A549 (cell line): ENCODE measurements around the gene CERS4.

Source experiments
- EP300 ChIP-seq, 2 experiments: fragments of >200 bp; sonication (Bioruptor Twin); formaldehyde crosslinking; IDR thresholded peaks; 2 replicates in 1 of 2; 3 replicates in 1 of 2; pipeline ENCODE4 v1.6.1; 2016 to 2017
- MYC ChIP-seq: IDR thresholded peaks from 2 replicates; pipeline ENCODE4 v1.6.1; 2012; ENCODE audit warnings: mild to moderate bottlenecking, inconsistent platforms, low read length, improper control_type of control experiment, borderline replicate concordance
- NR3C1 ChIP-seq: fragments of >200 bp; sonication (Bioruptor Twin); formaldehyde crosslinking; IDR thresholded peaks from 3 replicates; pipeline ENCODE4 v1.6.1; 2017
- POLR2A ChIP-seq: IDR thresholded peaks from 2 replicates; pipeline ENCODE4 v1.6.1; 2012; ENCODE audit warnings: mild to moderate bottlenecking, low read length
- TF ChIP-seq, protein P1 (sequence below): fragments of >200 bp; sonication (Bioruptor Twin); formaldehyde crosslinking; IDR thresholded peaks from 3 replicates; pipeline ENCODE4 v1.5.1; 2016
- TF ChIP-seq, protein P2 (sequence below): IDR thresholded peaks from 2 replicates; pipeline ENCODE4 v1.6.1; 2012
- TF ChIP-seq, protein P3 (sequence below): fragments of 450-650 bp; IDR thresholded peaks from 2 replicates; pipeline ENCODE4 v1.6.1; 2014; ENCODE audit warnings: antibody characterized with exemption
- TF ChIP-seq, protein P4 (sequence below): fragments of 250-450 bp; sonication (Bioruptor Pico); IDR thresholded peaks from 2 replicates; pipeline ENCODE4 v1.5.0; 2021; ENCODE audit warnings: mild to moderate bottlenecking, moderate library complexity, borderline replicate concordance

DNA sequence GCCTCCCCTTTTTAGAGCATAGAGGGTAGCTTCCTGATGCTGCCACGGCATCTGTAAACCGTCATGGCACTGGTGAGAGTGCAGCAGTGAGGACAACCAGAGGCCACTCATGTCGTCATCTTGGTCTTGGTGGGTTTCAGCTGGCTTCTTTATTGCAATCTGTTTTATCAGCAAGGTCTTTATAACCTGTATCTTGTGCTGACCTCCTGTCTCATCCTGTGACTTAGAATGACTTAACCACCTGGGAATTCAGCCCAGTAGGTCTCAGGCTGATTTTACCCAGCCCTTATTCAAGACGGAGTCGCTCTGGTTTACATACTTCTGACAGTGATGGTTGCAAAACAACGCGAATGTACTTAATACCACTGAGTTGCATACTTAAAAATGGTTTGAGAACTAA is 45.4 kb upstream of the CERS4 start:
- TF ChIP-seq NR3C1, result no peak
- TF ChIP-seq, protein P1, sequence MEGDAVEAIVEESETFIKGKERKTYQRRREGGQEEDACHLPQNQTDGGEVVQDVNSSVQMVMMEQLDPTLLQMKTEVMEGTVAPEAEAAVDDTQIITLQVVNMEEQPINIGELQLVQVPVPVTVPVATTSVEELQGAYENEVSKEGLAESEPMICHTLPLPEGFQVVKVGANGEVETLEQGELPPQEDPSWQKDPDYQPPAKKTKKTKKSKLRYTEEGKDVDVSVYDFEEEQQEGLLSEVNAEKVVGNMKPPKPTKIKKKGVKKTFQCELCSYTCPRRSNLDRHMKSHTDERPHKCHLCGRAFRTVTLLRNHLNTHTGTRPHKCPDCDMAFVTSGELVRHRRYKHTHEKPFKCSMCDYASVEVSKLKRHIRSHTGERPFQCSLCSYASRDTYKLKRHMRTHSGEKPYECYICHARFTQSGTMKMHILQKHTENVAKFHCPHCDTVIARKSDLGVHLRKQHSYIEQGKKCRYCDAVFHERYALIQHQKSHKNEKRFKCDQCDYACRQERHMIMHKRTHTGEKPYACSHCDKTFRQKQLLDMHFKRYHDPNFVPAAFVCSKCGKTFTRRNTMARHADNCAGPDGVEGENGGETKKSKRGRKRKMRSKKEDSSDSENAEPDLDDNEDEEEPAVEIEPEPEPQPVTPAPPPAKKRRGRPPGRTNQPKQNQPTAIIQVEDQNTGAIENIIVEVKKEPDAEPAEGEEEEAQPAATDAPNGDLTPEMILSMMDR, result no peak
- no peak for TF ChIP-seq MYC
- TF ChIP-seq, protein P2, sequence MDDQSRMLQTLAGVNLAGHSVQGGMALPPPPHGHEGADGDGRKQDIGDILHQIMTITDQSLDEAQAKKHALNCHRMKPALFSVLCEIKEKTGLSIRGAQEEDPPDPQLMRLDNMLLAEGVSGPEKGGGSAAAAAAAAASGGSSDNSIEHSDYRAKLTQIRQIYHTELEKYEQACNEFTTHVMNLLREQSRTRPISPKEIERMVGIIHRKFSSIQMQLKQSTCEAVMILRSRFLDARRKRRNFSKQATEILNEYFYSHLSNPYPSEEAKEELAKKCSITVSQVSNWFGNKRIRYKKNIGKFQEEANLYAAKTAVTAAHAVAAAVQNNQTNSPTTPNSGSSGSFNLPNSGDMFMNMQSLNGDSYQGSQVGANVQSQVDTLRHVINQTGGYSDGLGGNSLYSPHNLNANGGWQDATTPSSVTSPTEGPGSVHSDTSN, result no peak
- TF ChIP-seq, protein P3, sequence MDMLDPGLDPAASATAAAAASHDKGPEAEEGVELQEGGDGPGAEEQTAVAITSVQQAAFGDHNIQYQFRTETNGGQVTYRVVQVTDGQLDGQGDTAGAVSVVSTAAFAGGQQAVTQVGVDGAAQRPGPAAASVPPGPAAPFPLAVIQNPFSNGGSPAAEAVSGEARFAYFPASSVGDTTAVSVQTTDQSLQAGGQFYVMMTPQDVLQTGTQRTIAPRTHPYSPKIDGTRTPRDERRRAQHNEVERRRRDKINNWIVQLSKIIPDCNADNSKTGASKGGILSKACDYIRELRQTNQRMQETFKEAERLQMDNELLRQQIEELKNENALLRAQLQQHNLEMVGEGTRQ, result no peak
- TF ChIP-seq, protein P4, sequence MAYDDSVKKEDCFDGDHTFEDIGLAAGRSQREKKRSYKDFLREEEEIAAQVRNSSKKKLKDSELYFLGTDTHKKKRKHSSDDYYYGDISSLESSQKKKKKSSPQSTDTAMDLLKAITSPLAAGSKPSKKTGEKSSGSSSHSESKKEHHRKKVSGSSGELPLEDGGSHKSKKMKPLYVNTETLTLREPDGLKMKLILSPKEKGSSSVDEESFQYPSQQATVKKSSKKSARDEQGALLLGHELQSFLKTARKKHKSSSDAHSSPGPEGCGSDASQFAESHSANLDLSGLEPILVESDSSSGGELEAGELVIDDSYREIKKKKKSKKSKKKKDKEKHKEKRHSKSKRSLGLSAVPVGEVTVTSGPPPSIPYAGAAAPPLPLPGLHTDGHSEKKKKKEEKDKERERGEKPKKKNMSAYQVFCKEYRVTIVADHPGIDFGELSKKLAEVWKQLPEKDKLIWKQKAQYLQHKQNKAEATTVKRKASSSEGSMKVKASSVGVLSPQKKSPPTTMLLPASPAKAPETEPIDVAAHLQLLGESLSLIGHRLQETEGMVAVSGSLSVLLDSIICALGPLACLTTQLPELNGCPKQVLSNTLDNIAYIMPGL (CRISPR knock-in tag), result no peak
- no peak for TF ChIP-seq EP300 (IDR thresholded peaks at IDR 0.05)
- TF ChIP-seq POLR2A, result no peak
